ENCODE measurements around the gene OR5AU1. TPM values are rescaled to one million over a fixed set of nuclear protein-coding genes. Genes with fewer than 3 reads are reported as not detected.
"Not testable (repeated sequence)": the region's sequence is repeated elsewhere in the genome, so short reads cannot be mapped to it uniquely, and the experiment has no call there.

The OR5AU1 gene
- total RNA-seq, 1 donor from 2014 or later: not detected

GRCh38 chr14:21163871-21164291 is 8.0 kb upstream of the OR5AU1 start:
- TF ChIP-seq EZH2 (IDR thresholded peaks at IDR 0.05) (no peak), CTCF (IDR thresholded peaks at IDR 0.05) (no peak), EZH2phosphoT487 (IDR thresholded peaks at IDR 0.05) (no peak)
- no peaks in the 10 kb centered on the region for H3K9me3 ChIP-seq (ENCODE audit: low read depth)
- H3K4me1 Mint-ChIP-seq: no peaks in the 10 kb centered on the region
- H3K9me3 Mint-ChIP-seq: no peaks in the 10 kb centered on the region
- H3K4me1 ChIP-seq: no peaks in the 10 kb centered on the region
- no peaks in the 10 kb centered on the region for H3K36me3 ChIP-seq
- no peak overlapping the region for H3K4me3 Mint-ChIP-seq
- H3K27me3 ChIP-seq: no peaks in the 10 kb centered on the region
- no peak overlapping the region for H3K4me3 ChIP-seq
- H3K27ac Mint-ChIP-seq: no peak overlapping the region
- H3K36me3 Mint-ChIP-seq: no peaks in the 10 kb centered on the region
- no peaks in the 10 kb centered on the region for H3K79me2 ChIP-seq (ENCODE audit: low read depth)
- H2AFZ ChIP-seq (replicated peaks): no peak overlapping the region
- no peaks in the 10 kb centered on the region for H3F3A ChIP-seq (ENCODE audit: low read depth)
- no peaks in the 10 kb centered on the region for H4K20me1 ChIP-seq (ENCODE audit: low read depth)
- peaks cover 2% of the 10 kb centered on the region for H3K27me3 Mint-ChIP-seq (ENCODE audit: insufficient read depth, low read depth)
- H3K4me2 ChIP-seq: no peak overlapping the region
- H3K9ac ChIP-seq: no peak overlapping the region
- DNase-seq (ENCODE audit: low spot score): no peak
- H3K27ac ChIP-seq: no peak overlapping the region

GRCh38 chr14:21162081-21162480 is 6.2 kb upstream of the OR5AU1 start:
- Histone ChIP-seq H4K20me1 (ENCODE audit: low read depth) (no peaks in the 10 kb centered on the region), H3K4me1 (no peaks in the 10 kb centered on the region), H3K27me3 (peaks cover 7% of the 10 kb centered on the region), H3K27ac (no peak overlapping the region), H3K4me3 (no peak overlapping the region), H2AFZ (replicated peaks) (no peak overlapping the region), H3K4me2 (no peak overlapping the region), H3K36me3 (no peaks in the 10 kb centered on the region), H3K79me2 (ENCODE audit: low read depth) (no peaks in the 10 kb centered on the region), H3K9ac (no peak overlapping the region), H3K9me3 (ENCODE audit: low read depth) (no peaks in the 10 kb centered on the region), H3F3A (ENCODE audit: low read depth) (no peaks in the 10 kb centered on the region)
- Mint-ChIP-seq H3K27ac (no peak overlapping the region), H3K9me3 (no peaks in the 10 kb centered on the region), H3K4me1 (no peaks in the 10 kb centered on the region), H3K36me3 (no peaks in the 10 kb centered on the region), H3K27me3 (ENCODE audit: insufficient read depth, low read depth) (peaks cover 2% of the 10 kb centered on the region), H3K4me3 (no peak overlapping the region)
- TF ChIP-seq EZH2phosphoT487 (IDR thresholded peaks at IDR 0.05) (no peak), CTCF (IDR thresholded peaks at IDR 0.05) (no peak), EZH2 (IDR thresholded peaks at IDR 0.05) (no peak)
- DNase-seq (ENCODE audit: low spot score): no peak

GRCh38 chr14:21160061-21160610 is 4.3 kb upstream of the OR5AU1 start:
- Histone ChIP-seq H4K20me1 (ENCODE audit: low read depth) (no peaks in the 10 kb centered on the region), H3K9me3 (ENCODE audit: low read depth) (no peaks in the 10 kb centered on the region), H3F3A (ENCODE audit: low read depth) (no peaks in the 10 kb centered on the region), H3K4me2 (no peak overlapping the region), H3K79me2 (ENCODE audit: low read depth) (no peaks in the 10 kb centered on the region), H3K4me1 (no peaks in the 10 kb centered on the region), H3K27me3 (peaks cover 7% of the 10 kb centered on the region), H3K9ac (no peak overlapping the region), H3K27ac (no peak overlapping the region), H3K36me3 (no peaks in the 10 kb centered on the region), H2AFZ (replicated peaks) (no peak overlapping the region), H3K4me3 (no peak overlapping the region)
- Mint-ChIP-seq H3K27me3 (ENCODE audit: insufficient read depth, low read depth) (peaks cover 2% of the 10 kb centered on the region), H3K4me1 (no peaks in the 10 kb centered on the region), H3K9me3 (no peaks in the 10 kb centered on the region), H3K4me3 (no peak overlapping the region), H3K36me3 (no peaks in the 10 kb centered on the region), H3K27ac (no peak overlapping the region)
- no peak for DNase-seq (ENCODE audit: low spot score)
- TF ChIP-seq CTCF (IDR thresholded peaks at IDR 0.05) (no peak), EZH2 (IDR thresholded peaks at IDR 0.05) (no peak), EZH2phosphoT487 (IDR thresholded peaks at IDR 0.05) (no peak)

- H3K9me3 Mint-ChIP-seq; DNase-seq (ENCODE audit: low spot score); H3K27me3 ChIP-seq; H3K9ac ChIP-seq; H4K20me1 ChIP-seq (ENCODE audit: low read depth); H3K4me1 ChIP-seq; H3K4me2 ChIP-seq; H3K27ac ChIP-seq; H3K9me3 ChIP-seq (ENCODE audit: low read depth); H3K79me2 ChIP-seq (ENCODE audit: low read depth); H3K4me3 ChIP-seq; H3K36me3 Mint-ChIP-seq; H3K27ac Mint-ChIP-seq; H3K27me3 Mint-ChIP-seq (ENCODE audit: insufficient read depth, low read depth); H2AFZ ChIP-seq (replicated peaks); H3K36me3 ChIP-seq; H3F3A ChIP-seq (ENCODE audit: low read depth); H3K4me3 Mint-ChIP-seq; H3K4me1 Mint-ChIP-seq: not testable (repeated sequence)
These were observed 2.3 kb upstream of the OR5AU1 start for GRCh38 chr14:21158175-21158574.

All from neural progenitor cell (in vitro differentiated cells).